Esophagus squamous epithelium (tissue), 5 donors: ENCODE data around the gene C14orf180. TPM values are rescaled to one million over a fixed set of nuclear protein-coding genes. Genes with fewer than 3 reads are reported as not detected.

Experiments used
- DNase-seq: peaks from one replicate; lab custom pipeline; 2025; lab: John Stamatoyannopoulos, UW
- H3K27ac ChIP-seq, 4 donors: fragments of 200-600 bp; sonication (generic); one replicate each; pipeline ENCODE4 v1.5.1; 2016 to 2019; ENCODE audit warnings: mild to moderate bottlenecking in 1 of 4
- H3K27me3 ChIP-seq, 4 donors: fragments of 200-600 bp; sonication (generic); 1 replicate in 3 of 4; 2 replicates in 1 of 4; pipeline versions ENCODE4 v1.5.1 to v1.6.0; 2017 to 2021; ENCODE audit warnings: antibody characterized with exemption in 1 of 4
- H3K36me3 ChIP-seq, 3 donors: fragments of 200-600 bp; sonication (generic); one replicate each; pipeline ENCODE4 v1.5.1; 2016 to 2019
- H3K4me1 ChIP-seq, 3 donors: fragments of 200-600 bp; sonication (generic); one replicate each; pipeline ENCODE4 v1.5.1; 2017 to 2019
- H3K4me3 ChIP-seq, 4 donors: fragments of 200-600 bp; sonication (generic); 1 replicate in 3 of 4; 2 replicates in 1 of 4; pipeline ENCODE4 v1.5.1; 2016 to 2019; ENCODE audit warnings: mild to moderate bottlenecking in 2 of 4, moderate library complexity in 1 of 4
- H3K9me3 ChIP-seq, 3 donors: fragments of 200-600 bp; sonication (generic); one replicate each; pipeline ENCODE4 v1.5.1; 2016 to 2019
- CTCF ChIP-seq, 6 experiments: fragments of 450-650 bp in 4 of 6; fragments of 200-600 bp in 2 of 6; sonication (generic) in 2 of 6; IDR thresholded peaks; one replicate each; pipeline ENCODE4 v1.5.1; 2016 to 2019; ENCODE audit warnings: antibody characterized with exemption in 6 of 6, mild to moderate bottlenecking in 4 of 6, moderate library complexity in 4 of 6
- POLR2A ChIP-seq, 4 donors: fragments of 450-650 bp; IDR thresholded peaks; one replicate each; pipeline ENCODE4 v1.6.1; 2017; ENCODE audit warnings: antibody characterized with exemption in 4 of 4, mild to moderate bottlenecking in 4 of 4, moderate library complexity in 3 of 4
- WGBS, 2 donors: methylation state at CpG; one replicate each; pipeline ENCODE4 v1.1.5; 2018; 5-methylcytosine and 5-hydroxymethylcytosine counted together
- intact Hi-C: fragments of 100-400 bp; cut with DNase I; formaldehyde crosslinking; loops from one replicate; pipeline ENCODE4 v1.15.0; 2022
- total RNA-seq, 4 donors: library from RNA; depleted of rRNA; stranded (reverse); fragments of >200 nt; gene quantifications; one replicate each; pipeline ENCODE4 v1.1.0, GENCODE V29; 2016
- donor health status: DM: yes; HTN: yes; CAD: no.

The C14orf180 gene
- total RNA-seq, 4 donors from 2014 or later: not detected

DNA sequence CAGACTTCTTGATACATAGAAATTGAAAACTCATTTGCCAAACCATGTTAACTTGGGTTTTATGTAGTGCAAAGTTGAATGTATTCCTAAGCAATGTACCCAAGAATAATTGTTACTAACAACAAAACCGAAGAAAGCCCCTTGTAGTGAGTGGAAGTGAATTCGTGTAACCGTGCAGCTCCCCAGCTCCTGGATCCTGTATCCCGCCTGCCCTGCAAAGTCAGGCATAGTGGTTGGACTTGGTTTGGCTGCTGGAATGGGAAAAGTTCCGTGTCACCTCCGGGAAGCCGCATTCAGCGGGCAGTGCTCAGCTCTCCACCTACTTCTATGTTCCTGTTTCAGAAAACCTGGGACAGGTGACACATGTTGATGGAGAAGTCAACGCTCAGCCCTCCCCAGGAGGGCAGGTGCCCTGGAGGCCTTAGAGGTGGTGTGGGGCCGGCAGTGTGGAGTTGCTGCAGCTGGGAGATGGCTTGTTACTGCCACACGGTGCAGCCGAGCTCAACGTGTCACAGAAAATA, 29.2 kb upstream of the C14orf180 start:
- DNase-seq: no peak
- Histone ChIP-seq H3K4me1 (peaks cover 0 to 9% (median 0%) of the 10 kb centered on the region in 3 donors), H3K36me3 (no peaks in the 10 kb centered on the region), H3K4me3 (no peak overlapping the region), H3K9me3 (no peaks in the 10 kb centered on the region), H3K27me3 (peaks cover 0 to 90% (median 0%) of the 10 kb centered on the region in 4 donors), H3K27ac (no peak overlapping the region)
- no peak for TF ChIP-seq POLR2A (IDR thresholded peaks at IDR 0.05)
- no peak for TF ChIP-seq CTCF (IDR thresholded peaks at IDR 0.05)
- 80 to 82% methylated on average over 4 to 13 of the region's 13 CpGs for WGBS, 2 donors
- intact Hi-C loops: no loop called here

DNA sequence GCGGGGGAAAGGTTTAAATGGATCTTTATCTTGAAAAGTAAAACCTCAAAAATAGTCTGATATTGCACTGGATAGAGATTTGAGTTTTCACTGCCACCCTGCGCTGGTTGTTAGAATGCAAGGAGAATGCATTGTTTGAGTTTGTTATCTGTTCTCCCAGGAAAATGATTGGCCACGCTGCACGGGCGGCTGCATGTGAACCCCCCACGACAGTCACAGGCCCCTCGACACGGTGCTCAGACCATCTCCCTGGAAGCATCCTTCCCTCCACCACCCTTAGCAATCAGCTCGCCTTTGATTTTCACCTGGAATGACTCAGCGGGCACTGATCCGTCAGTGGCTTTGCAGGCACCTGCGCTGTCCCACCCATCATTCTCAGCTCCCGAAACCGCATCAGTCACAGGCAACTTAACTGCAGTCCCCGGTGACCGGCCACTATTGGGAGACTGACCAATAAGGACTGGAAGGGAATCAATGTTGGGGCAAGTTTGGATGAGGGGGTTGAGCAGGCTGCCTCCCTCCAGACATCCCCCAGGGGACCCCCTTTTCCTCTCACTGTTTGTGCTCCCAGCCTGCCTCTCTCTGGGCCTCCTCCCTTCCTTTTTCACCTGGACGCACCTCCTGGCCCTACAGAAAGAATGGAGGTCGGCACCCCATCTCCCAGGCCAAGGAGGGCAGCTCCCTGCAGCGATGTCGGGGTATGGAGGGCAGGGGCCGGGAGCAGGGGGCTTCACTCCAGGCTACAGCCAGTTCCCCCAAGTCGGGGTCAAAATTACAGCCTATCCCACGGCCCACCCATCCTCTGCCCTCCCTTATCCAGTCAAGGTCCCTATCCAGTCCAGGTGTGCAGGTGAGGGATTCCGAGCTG, 28.5 kb upstream of the C14orf180 start:
- Histone ChIP-seq H3K27ac (no peak overlapping the region), H3K9me3 (no peaks in the 10 kb centered on the region), H3K27me3 (peaks cover 0 to 89% (median 0%) of the 10 kb centered on the region in 4 donors), H3K4me1 (peaks cover 0 to 2% (median 0%) of the 10 kb centered on the region in 3 donors), H3K4me3 (no peak overlapping the region), H3K36me3 (no peaks in the 10 kb centered on the region)
- WGBS, 2 donors: 51 to 73% methylated on average over 12 to 16 of the region's 24 CpGs
- no peak for DNase-seq
- intact Hi-C loops: no loop called here
- TF ChIP-seq CTCF (IDR thresholded peaks at IDR 0.05) (no peak), POLR2A (IDR thresholded peaks at IDR 0.05) (no peak)

GRCh38 chr14:104551851-104552737, 27.5 kb upstream of the C14orf180 start:
- WGBS, 2 donors: 83% methylated on average over 7 of the region's 33 CpGs; no CpG with 5 or more reads in 1 of the 2 donors
- TF ChIP-seq CTCF (IDR thresholded peaks at IDR 0.05) (no peak), POLR2A (IDR thresholded peaks at IDR 0.05) (no peak)
- Histone ChIP-seq H3K9me3 (no peaks in the 10 kb centered on the region), H3K27ac (no peak overlapping the region), H3K27me3 (peaks cover 0 to 89% (median 0%) of the 10 kb centered on the region in 4 donors), H3K36me3 (no peaks in the 10 kb centered on the region), H3K4me1 (no peaks in the 10 kb centered on the region), H3K4me3 (no peak overlapping the region)
- DNase-seq: no peak
- intact Hi-C loops: no loop called here

- no peaks in the 10 kb centered on the region for H3K9me3 ChIP-seq
- H3K4me1 ChIP-seq: no peaks in the 10 kb centered on the region
- intact Hi-C loops: no loop called here
- H3K27ac ChIP-seq: no peak overlapping the region
- H3K36me3 ChIP-seq: no peaks in the 10 kb centered on the region
- H3K27me3 ChIP-seq: peaks cover 0 to 89% (median 0%) of the 10 kb centered on the region in 4 donors
- TF ChIP-seq POLR2A (IDR thresholded peaks at IDR 0.05): no peak
- 68 to 73% methylated on average over 4 to 5 of the region's 9 CpGs for WGBS, 2 donors
- H3K4me3 ChIP-seq: no peak overlapping the region
- no peak for DNase-seq
These were observed 26.8 kb upstream of the C14orf180 start for GRCh38 chr14:104552738-104553125.

GRCh38 chr14:104553166-104554087, 26.1 kb upstream of the C14orf180 start:
- no peak for DNase-seq
- WGBS, 2 donors: 75 to 78% methylated on average over 13 to 19 of the region's 30 CpGs
- no peaks in the 10 kb centered on the region for H3K4me1 ChIP-seq
- H3K4me3 ChIP-seq: no peak overlapping the region
- no peak for TF ChIP-seq CTCF (IDR thresholded peaks at IDR 0.05)
- TF ChIP-seq POLR2A (IDR thresholded peaks at IDR 0.05): no peak
- no peak overlapping the region for H3K27ac ChIP-seq
- no peaks in the 10 kb centered on the region for H3K36me3 ChIP-seq
- intact Hi-C loops: no loop called here
- H3K9me3 ChIP-seq: no peaks in the 10 kb centered on the region
- peaks cover 0 to 89% (median 0%) of the 10 kb centered on the region in 4 donors for H3K27me3 ChIP-seq
